Measurements from ENCODE around the gene CLK2.

Gene CLK2

DNA sequence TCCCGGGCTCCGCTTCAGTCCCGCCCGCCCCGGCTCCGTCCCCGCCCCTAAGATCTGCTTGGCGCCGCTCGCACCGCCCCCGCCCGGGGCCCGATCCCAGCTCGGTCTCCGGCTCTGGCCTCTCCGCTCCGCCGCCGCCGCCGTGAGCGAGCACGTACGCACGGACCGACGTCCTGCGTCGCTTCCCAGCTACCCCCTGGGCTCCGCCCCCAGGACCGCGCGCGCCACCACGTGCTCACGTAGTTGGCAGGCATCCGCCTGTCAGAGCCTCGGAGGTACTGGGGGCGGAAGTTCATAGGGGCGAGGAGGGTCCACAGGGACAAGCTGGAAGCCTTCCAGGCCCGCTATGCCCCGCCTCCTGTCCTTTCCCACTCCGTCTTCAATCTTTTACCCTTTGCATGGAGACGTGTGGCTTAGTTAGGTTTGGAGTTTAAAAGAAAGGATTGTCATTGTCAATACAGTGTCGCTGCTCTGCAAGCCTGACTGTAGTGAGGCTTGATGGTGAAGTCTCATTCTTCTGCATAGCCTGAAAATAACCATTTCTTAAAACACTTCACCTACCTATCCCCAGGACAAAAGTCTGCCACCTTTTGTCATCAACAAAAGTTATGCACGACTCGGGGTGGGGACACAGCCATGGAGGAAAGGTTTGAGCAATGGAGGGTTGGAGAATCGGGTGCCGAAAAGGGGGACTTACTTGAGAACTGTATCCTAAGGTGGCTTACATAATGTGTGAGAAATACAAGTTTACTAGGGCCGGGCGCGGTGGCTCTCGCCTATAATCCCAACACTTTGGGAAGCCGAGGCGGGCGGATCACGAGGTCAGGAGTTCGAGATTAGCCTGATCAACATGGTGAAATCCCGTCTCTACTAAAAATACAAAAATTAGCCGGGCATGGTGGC, at the start of gene CLK2:
Gene CLK2 (minus strand): TSS at position 162 of the 903 bp plus-strand sequence. CDS start 2,527 bp downstream, outside the sequence.
- TF ChIP-seq, protein P1, sequence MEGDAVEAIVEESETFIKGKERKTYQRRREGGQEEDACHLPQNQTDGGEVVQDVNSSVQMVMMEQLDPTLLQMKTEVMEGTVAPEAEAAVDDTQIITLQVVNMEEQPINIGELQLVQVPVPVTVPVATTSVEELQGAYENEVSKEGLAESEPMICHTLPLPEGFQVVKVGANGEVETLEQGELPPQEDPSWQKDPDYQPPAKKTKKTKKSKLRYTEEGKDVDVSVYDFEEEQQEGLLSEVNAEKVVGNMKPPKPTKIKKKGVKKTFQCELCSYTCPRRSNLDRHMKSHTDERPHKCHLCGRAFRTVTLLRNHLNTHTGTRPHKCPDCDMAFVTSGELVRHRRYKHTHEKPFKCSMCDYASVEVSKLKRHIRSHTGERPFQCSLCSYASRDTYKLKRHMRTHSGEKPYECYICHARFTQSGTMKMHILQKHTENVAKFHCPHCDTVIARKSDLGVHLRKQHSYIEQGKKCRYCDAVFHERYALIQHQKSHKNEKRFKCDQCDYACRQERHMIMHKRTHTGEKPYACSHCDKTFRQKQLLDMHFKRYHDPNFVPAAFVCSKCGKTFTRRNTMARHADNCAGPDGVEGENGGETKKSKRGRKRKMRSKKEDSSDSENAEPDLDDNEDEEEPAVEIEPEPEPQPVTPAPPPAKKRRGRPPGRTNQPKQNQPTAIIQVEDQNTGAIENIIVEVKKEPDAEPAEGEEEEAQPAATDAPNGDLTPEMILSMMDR (IDR thresholded peaks at IDR 0.05), result peak; percentile 35
- Histone ChIP-seq H3K9me3 (no peaks in the 10 kb centered on the region), H3K4me3 (ENCODE audit: low read depth in 1 of 2, low read length in 1 of 2) (peak within 1 kb of the TSS; percentile 72 to 94), H3K27ac (peak within 1 kb of the TSS; percentile 94), H3K27me3 (peaks cover 17% of the 10 kb centered on the region), H3K36me3 (peaks cover 23% of the 10 kb centered on the region), H3K4me1 (ENCODE audit: control insufficient read depth in 1 of 2, insufficient read depth in 1 of 2, low read depth in 1 of 2, low read length in 1 of 2) (peaks cover 30 to 34% of the 10 kb centered on the region in 2 experiments)

DNA sequence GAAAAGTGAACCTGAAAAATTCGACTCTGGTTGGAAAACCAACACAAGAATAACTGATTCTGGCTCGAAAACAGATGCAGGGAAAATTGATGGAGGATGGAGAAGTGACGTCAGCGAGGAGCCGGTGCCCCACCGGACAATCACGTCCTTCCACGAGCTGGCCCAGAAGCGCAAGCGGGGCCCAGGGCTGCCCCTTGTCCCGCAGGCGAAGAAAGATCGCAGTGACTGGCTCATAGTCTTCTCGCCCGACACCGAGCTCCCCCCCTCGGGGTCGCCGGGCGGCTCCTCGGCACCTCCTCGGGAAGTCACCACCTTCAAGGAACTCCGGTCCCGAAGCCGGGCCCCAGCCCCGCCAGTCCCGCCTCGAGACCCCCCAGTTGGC, 49.3 kb upstream of the CLK2 start:
- Histone ChIP-seq H3K9me3 (no peaks in the 10 kb centered on the region), H3K27me3 (no peaks in the 10 kb centered on the region), H3K4me1 (ENCODE audit: control insufficient read depth in 1 of 2, insufficient read depth in 1 of 2, low read depth in 1 of 2, low read length in 1 of 2) (peaks cover 47 to 58% of the 10 kb centered on the region in 2 experiments), H3K36me3 (peaks cover 15% of the 10 kb centered on the region), H3K4me3 (ENCODE audit: low read depth in 1 of 2, low read length in 1 of 2) (peak overlapping the region; percentile 77 to 100), H3K27ac (peak overlapping the region; percentile 90)
- TF ChIP-seq, protein P1 (IDR thresholded peaks at IDR 0.05), result no peak

DNA sequence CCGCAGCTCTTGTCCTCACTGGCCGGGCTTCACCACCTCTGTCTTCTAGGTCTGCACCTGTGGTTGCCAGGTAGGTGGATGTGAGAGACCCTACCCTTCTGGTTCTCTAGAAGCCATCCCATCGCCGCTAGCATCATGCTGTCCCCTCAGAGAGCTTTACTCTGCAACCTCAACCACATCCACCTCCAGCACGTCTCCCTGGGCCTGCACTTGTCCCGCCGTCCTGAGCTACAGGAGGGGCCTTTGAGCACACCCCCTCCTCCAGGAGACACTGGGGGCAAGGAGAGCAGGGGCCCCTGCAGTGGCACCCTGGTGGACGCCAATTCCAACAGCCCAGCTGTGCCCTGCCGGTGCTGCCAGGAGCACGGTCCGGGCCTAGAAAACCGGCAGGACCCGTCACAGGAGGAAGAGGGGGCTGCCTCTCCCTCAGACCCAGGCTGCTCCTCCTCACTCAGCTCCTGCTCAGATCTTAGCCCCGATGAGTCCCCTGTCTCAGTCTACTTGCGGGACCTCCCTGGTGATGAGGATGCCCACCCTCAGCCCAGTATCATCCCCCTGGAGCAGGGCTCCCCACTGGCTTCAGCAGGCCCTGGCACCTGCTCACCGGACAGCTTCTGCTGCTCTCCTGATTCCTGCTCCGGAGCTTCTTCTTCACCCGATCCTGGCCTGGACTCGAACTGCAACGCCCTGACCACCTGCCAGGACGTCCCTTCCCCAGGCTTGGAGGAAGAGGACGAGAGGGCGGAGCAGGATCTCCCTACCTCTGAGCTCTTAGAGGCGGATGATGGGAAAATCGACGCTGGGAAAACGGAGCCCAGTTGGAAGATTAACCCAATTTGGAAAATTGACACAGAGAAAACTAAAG, 48.6 kb upstream of the CLK2 start:
- TF ChIP-seq, protein P1 (IDR thresholded peaks at IDR 0.05), result no peak
- peaks cover 15% of the 10 kb centered on the region for H3K36me3 ChIP-seq
- no peak overlapping the region for H3K27ac ChIP-seq
- peaks cover 47 to 58% of the 10 kb centered on the region in 2 experiments for H3K4me1 ChIP-seq (ENCODE audit: control insufficient read depth in 1 of 2, insufficient read depth in 1 of 2, low read depth in 1 of 2, low read length in 1 of 2)
- no peaks in the 10 kb centered on the region for H3K9me3 ChIP-seq
- H3K27me3 ChIP-seq, result no peaks in the 10 kb centered on the region
- peak overlapping the region; percentile 77 to 100 for H3K4me3 ChIP-seq (ENCODE audit: low read depth in 1 of 2, low read length in 1 of 2)

- TF ChIP-seq, protein P1 (IDR thresholded peaks at IDR 0.05), result no peak
- H3K4me1 ChIP-seq (ENCODE audit: control insufficient read depth in 1 of 2, insufficient read depth in 1 of 2, low read depth in 1 of 2, low read length in 1 of 2), result peaks cover 47 to 58% of the 10 kb centered on the region in 2 experiments
- H3K27ac ChIP-seq, result peak within 1 kb of the TSS; percentile 27
- H3K9me3 ChIP-seq, result no peaks in the 10 kb centered on the region
- peaks cover 15% of the 10 kb centered on the region for H3K36me3 ChIP-seq
- peak within 1 kb of the TSS; percentile 62 to 65 for H3K4me3 ChIP-seq (ENCODE audit: low read depth in 1 of 2, low read length in 1 of 2)
- H3K27me3 ChIP-seq, result no peaks in the 10 kb centered on the region
These were observed 47.6 kb upstream of the CLK2 start, which contains the start of gene RUSC1 for GRCh38 chr1:155320661-155321617. Gene RUSC1, plus strand, starts transcription at chr1:155320894. Its CDS starts 880 bp downstream, at chr1:155321774.

Data from neutrophil (primary cell).